HG02852 (cell line): Measurements from ENCODE around the gene MARVELD3.
"Not testable (repeated sequence)": the region's sequence is repeated elsewhere in the genome, so short reads cannot be mapped to it uniquely, and the experiment has no call there.

Experiments
- ATAC-seq: cut with Tn5 transposase; IDR thresholded peaks from one replicate; pipeline ENCODE4 v1.9.1; 2021; ENCODE audit warnings: mild to moderate bottlenecking, moderate library complexity; ENCODE audit not compliant: unreplicated experiment

The MARVELD3 gene

GRCh38 chr16:71670537-71670936 is 44.6 kb downstream of the MARVELD3 start:
- no peak for ATAC-seq

- no peak for ATAC-seq
Measured at GRCh38 chr16:71671165-71671564, 45.2 kb downstream of the MARVELD3 start.

- no peak for ATAC-seq
Measured at GRCh38 chr16:71672125-71672524, 46.1 kb downstream of the MARVELD3 start.

GRCh38 chr16:71672803-71673581 is 47.0 kb downstream of the MARVELD3 start:
- ATAC-seq, result no peak

DNA sequence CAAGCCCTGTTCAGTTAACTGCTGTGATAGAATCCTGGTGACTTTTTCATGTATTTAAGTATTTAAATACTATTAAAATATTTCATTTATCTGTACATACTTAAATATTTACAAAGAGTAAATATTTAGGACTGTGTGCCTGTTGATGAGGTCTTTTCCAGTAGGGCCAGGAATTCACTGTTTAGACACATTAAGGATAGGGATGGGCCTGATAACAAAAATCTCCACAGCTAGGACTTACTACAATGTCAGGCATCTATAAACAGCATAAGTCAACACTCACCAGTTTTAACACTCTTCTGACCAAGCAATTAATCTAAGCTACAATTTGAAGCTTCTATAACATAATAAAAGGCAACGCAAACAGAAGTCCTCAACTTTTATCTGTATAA is 47.6 kb downstream of the MARVELD3 start:
- ATAC-seq, result no peak

GRCh38 chr16:71674229-71674628 is 48.2 kb downstream of the MARVELD3 start:
- ATAC-seq, result no peak

GRCh38 chr16:71675380-71675779 is 49.4 kb downstream of the MARVELD3 start:
- ATAC-seq, result no peak

DNA sequence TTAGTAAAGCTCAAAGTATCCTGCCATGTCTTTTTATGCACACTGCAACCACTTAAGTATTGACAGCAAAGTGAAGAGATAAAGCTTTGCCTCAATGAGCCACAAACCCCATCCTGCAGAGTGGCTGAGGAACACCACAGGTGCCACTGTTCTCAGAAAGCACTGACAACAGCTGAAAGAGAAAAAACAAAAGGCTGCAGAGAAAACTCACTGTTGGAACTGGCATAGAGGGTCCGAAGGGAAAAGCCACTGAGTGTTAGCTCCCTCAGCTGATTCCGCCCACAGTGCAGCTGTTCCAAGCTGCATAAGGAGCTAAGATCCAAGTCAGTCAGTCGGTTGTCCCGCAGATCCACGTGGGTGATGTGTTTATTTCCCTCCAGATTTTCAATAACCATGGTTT is 50.3 kb downstream of the MARVELD3 start:
- ATAC-seq, result no peak

DNA sequence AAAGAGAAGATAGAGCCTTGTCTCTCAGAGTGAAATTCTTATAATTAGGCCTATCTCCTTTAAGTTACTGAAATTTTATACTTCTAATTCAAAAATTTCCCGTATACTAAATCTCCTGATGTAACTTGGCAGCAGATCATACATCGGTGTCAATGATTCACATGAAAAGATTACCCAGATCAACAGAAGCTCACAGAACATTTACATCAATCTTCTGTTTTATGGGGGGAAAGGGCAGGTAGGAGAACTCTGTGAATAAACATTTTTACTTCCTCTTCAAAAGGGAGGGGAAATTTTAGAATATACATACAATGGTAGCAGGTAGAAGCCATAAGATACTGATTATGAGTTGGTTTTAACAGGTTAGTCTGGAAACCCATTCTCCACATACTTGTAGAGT is 55.4 kb downstream of the MARVELD3 start:
- ATAC-seq, result no peak

DNA sequence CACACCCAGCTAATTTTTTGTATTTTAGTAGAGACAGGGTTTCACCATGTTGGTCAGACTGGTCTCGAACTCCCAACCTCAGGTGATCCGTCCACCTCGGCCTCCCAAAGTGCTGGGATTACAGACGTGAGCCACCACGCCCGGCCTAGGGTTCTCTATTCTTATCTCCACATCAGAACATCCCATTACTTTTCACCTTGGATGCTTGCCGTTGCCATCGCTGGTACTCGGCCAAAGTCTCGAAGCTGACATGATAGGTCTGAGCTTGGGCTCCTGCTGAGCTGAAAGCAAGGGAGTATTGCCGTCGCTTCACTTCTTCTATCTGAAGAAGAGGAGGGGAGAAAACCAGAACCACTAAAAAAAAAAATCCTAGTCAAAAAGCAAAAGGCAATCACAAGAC is 58.3 kb downstream of the MARVELD3 start:
- ATAC-seq, result not testable (repeated sequence)
